K562 (cell line): Measurements from ENCODE around the gene UBA3. TPM values are rescaled to one million over a fixed set of nuclear protein-coding genes. Genes with fewer than 3 reads are reported as not detected.
A peak's percentile ranks its signal among the peaks of the same experiment; 100 is the strongest.

Experiments
- ATAC-seq: fragments of 200-7000 bp; cut with Tn5 transposase; 3 replicates; pipeline ENCODE4 v1.9.1; 2020; ENCODE audit warnings: moderate library complexity
- BruUV-seq: library from RNA; stranded (reverse); fragments of 400-500 nt; replicated peaks from 2 replicates; lab custom pipeline; 2021; lab: Mats Ljungman, UMichigan
- CTCF ChIA-PET: fragments of 300-600 bp; formaldehyde crosslinking; extraction: SDS; loops from one replicate; lab custom pipeline; 2021; ENCODE audit warnings: low intra/inter-chr PET ratio; lab: Yijun Ruan, JAX
- POLR2A ChIA-PET: fragments of 300-600, 350-650 bp; sonication (Branson Sonifier 250); formaldehyde crosslinking; extraction: SDS; loops from one replicate; lab custom pipeline; 2021; ENCODE audit warnings: antibody characterized with exemption, inconsistent platforms; lab: Yijun Ruan, JAX
- DNase-seq, 4 experiments: peaks; one replicate each; pipeline versions ENCODE4 v3.0.0 to v3.0.0-alpha.2; 2011 to 2018; ENCODE audit warnings: low spot score in 3 of 4, mixed read lengths in 3 of 4; ENCODE audit errors: extremely low read depth in 1 of 4
- FAIRE-seq: peaks from 2 replicates; lab custom pipeline; 2011; peaks lifted over from hg19 to GRCh38; lab: Jason Lieb, UNC
- H2AFZ ChIP-seq: 2 replicates; pipeline ENCODE4 v1.6.0; 2011; ENCODE audit warnings: low read depth, low read length, control low read depth, inconsistent platforms
- H3K27ac ChIP-seq: fragments of 200-600 bp; 3 replicates; pipeline ENCODE4 v1.8.0; 2011; ENCODE audit warnings: low read depth, mild to moderate bottlenecking, control low read depth, inconsistent platforms, low read length, moderate library complexity, mixed read lengths; ENCODE audit errors: extremely low read depth
- H3K27me3 ChIP-seq, 2 experiments: fragments of 300-600 bp in 1 of 2; 2 replicates in 1 of 2; 3 replicates in 1 of 2; pipeline versions ENCODE4 v1.6.0 to v1.8.0; 2011; ENCODE audit warnings: inconsistent platforms in 2 of 2, low read length in 2 of 2, mild to moderate bottlenecking in 1 of 2, mixed read lengths in 1 of 2, moderate library complexity in 1 of 2; ENCODE audit not compliant: control insufficient read depth in 2 of 2, insufficient read depth in 2 of 2
- H3K36me3 ChIP-seq: fragments of 300-600 bp; 3 replicates; pipeline ENCODE4 v1.8.0; 2011; ENCODE audit warnings: mild to moderate bottlenecking, low read length, inconsistent platforms; ENCODE audit not compliant: control insufficient read depth, insufficient read depth
- H3K4me1 ChIP-seq, 2 experiments: fragments of 200-600 bp in 1 of 2; replicated peaks in 1 of 2; 2 replicates in 1 of 2; 3 replicates in 1 of 2; pipeline versions ENCODE4 v1.5.1 to v1.8.0; 2011; ENCODE audit warnings: inconsistent platforms in 2 of 2, low read length in 2 of 2, mild to moderate bottlenecking in 1 of 2, mixed read lengths in 1 of 2, moderate library complexity in 1 of 2; ENCODE audit not compliant: control insufficient read depth in 2 of 2, insufficient read depth in 2 of 2
- H3K4me2 ChIP-seq: 2 replicates; pipeline ENCODE4 v1.6.1; 2011; ENCODE audit warnings: low read length, control low read depth, inconsistent platforms, mixed read lengths; ENCODE audit not compliant: insufficient read depth
- H3K4me3 ChIP-seq: fragments of 200-600 bp; sonication (generic), shearing (Covaris generic); 2 replicates; pipeline ENCODE4 v1.5.1; 2016; ENCODE audit warnings: control low read depth, inconsistent platforms
- H3K79me2 ChIP-seq: fragments of 200-600 bp; 3 replicates; pipeline ENCODE4 v1.8.0; 2011; ENCODE audit warnings: low read length, inconsistent platforms; ENCODE audit not compliant: control insufficient read depth, insufficient read depth
- H3K9ac ChIP-seq, 2 experiments: 2 replicates each; pipeline versions ENCODE4 v1.6.0 to v1.6.1; 2011; ENCODE audit warnings: low read depth in 2 of 2, low read length in 2 of 2, control low read depth in 1 of 2, inconsistent platforms in 1 of 2, mild to moderate bottlenecking in 1 of 2, mixed read lengths in 1 of 2; ENCODE audit not compliant: insufficient read depth in 1 of 2
- H3K9me1 ChIP-seq: one replicate; pipeline ENCODE4 v1.6.0; 2011; ENCODE audit warnings: inconsistent platforms, mild to moderate bottlenecking, low read length, moderate library complexity; ENCODE audit not compliant: control insufficient read depth, insufficient read depth
- H3K9me3 ChIP-seq: replicated peaks from 2 replicates; pipeline ENCODE4 v1.5.1; 2011; ENCODE audit warnings: low read depth, low read length, inconsistent platforms; ENCODE audit not compliant: control insufficient read depth, insufficient read depth
- H4K20me1 ChIP-seq: replicated peaks from 2 replicates; pipeline ENCODE4 v1.6.1; 2011; ENCODE audit warnings: low read length, inconsistent platforms, mixed read lengths; ENCODE audit not compliant: control insufficient read depth, insufficient read depth
- ADNP ChIP-seq: fragments of 200-800 bp; sonication (Bioruptor generic); IDR thresholded peaks from 2 replicates; pipeline ENCODE4 v1.6.1; 2016; ENCODE audit warnings: missing genetic modification characterization, missing compliant biosample characterization
- CREM ChIP-seq: IDR thresholded peaks from 2 replicates; pipeline ENCODE4 v1.6.1; 2014; ENCODE audit warnings: antibody characterized with exemption, low read depth
- DIDO1 ChIP-seq: fragments of 450-650 bp; IDR thresholded peaks from 2 replicates; pipeline ENCODE4 v1.6.1; 2016; ENCODE audit warnings: low read depth, missing biosample characterization, missing genetic modification characterization
- GATAD2B ChIP-seq: fragments of 450-650 bp; IDR thresholded peaks from 2 replicates; pipeline ENCODE4 v1.6.1; 2017; ENCODE audit warnings: mild to moderate bottlenecking, borderline replicate concordance
- KAT8 ChIP-seq: fragments of 450-650 bp; IDR thresholded peaks from 2 replicates; pipeline ENCODE4 v1.6.1; 2016; ENCODE audit warnings: low read depth, mild to moderate bottlenecking
- KDM2B ChIP-seq: fragments of 250-450 bp; sonication (Bioruptor Pico); IDR thresholded peaks from 2 replicates; pipeline ENCODE4 v1.8.0; 2021; ENCODE audit warnings: mild to moderate bottlenecking, moderate library complexity
- NFYB ChIP-seq: IDR thresholded peaks from 2 replicates; pipeline ENCODE4 v1.6.1; 2011; ENCODE audit warnings: mild to moderate bottlenecking, moderate library complexity; ENCODE audit not compliant: insufficient read length; ENCODE audit errors: extremely low read depth
- NKRF ChIP-seq: fragments of 450-650 bp; IDR thresholded peaks from 2 replicates; pipeline ENCODE4 v1.6.1; 2016; ENCODE audit warnings: borderline replicate concordance
- RBM22 ChIP-seq: fragments of 200-400 bp; formaldehyde crosslinking; IDR thresholded peaks from 2 replicates; pipeline ENCODE4 v1.6.1; 2018; ENCODE audit warnings: low read length, low read depth; ENCODE audit not compliant: poor library complexity, severe bottlenecking
- RCOR1 ChIP-seq, 2 experiments: IDR thresholded peaks; 2 replicates each; pipeline ENCODE4 v1.6.1; 2012; ENCODE audit warnings: low read depth in 2 of 2, low read length in 2 of 2, borderline replicate concordance in 1 of 2, improper control_type of control experiment in 1 of 2
- ZBTB1 ChIP-seq: sonication (generic); formaldehyde crosslinking; IDR thresholded peaks from 2 replicates; pipeline ENCODE4 v1.8.1; 2023; ENCODE audit warnings: missing genetic modification reagents, low read depth, mild to moderate bottlenecking, borderline replicate concordance
- ZKSCAN1 ChIP-seq: fragments of 150-350 bp; IDR thresholded peaks from 2 replicates; pipeline ENCODE4 v1.6.1; 2016; ENCODE audit warnings: low read depth, low read length
- ZNF512 ChIP-seq: IDR thresholded peaks from 2 replicates; pipeline ENCODE4 v1.6.1; 2016; ENCODE audit warnings: missing genetic modification characterization, missing compliant biosample characterization
- WGBS: fragments of 100-300 bp; shearing (Covaris generic); methylation state at CpG from one replicate; pipeline ENCODE4 v1.1.6; 2016; ENCODE audit warnings: low coverage, mixed read lengths; ENCODE audit not compliant: insufficient coverage; ENCODE audit errors: missing lambda C conversion rate; 5-methylcytosine and 5-hydroxymethylcytosine counted together
- in situ Hi-C: fragments of 300-500 bp; cut with MboI; formaldehyde crosslinking; loops from 4 replicates; pipeline ENCODE4 v1.15.0; 2018; ENCODE audit warnings: inconsistent platforms, mixed read lengths
- intact Hi-C: fragments of 100-400 bp; cut with micrococcal nuclease; formaldehyde crosslinking; loops from 2 replicates; pipeline ENCODE4 v1.14.2; 2022
- polyA plus RNA-seq, 8 experiments: library from polyadenylated mRNA; depleted of rRNA in 4 of 8; stranded (reverse) in 5 of 8; unstranded in 3 of 8; fragments of >200 nt; fragmentation: Nextera tagmentation in 2 of 8; fragmentation: Illumina TruSeq in 1 of 8; extraction: Ambion mirVana in 2 of 8; extraction: Trizol in 1 of 8; gene quantifications; 2 replicates each; pipeline versions ENCODE4 v1.2.1 to v1.2.3, GENCODE V29; 2011 to 2014; ENCODE audit warnings: inconsistent platforms in 1 of 8, missing spikeins in 1 of 8
- total RNA-seq, 7 experiments: library from RNA; depleted of rRNA in 6 of 7; stranded (reverse); fragments of >200 nt in 6 of 7; fragmentation: Illumina TruSeq in 2 of 7; extraction: Trizol in 2 of 7; gene quantifications; 2 replicates each; pipeline versions ENCODE4 v1.2.1 to v1.2.3, GENCODE V29; 2011 to 2021; ENCODE audit warnings: low replicate concordance in 1 of 7

Gene UBA3
- total and polyA plus RNA-seq, 9 of the 15 experiments (the other 6 are each of a cell fraction or from before 2014, with no cell fraction given), result 23.2 to 80.0 (median 38.6) TPM

DNA sequence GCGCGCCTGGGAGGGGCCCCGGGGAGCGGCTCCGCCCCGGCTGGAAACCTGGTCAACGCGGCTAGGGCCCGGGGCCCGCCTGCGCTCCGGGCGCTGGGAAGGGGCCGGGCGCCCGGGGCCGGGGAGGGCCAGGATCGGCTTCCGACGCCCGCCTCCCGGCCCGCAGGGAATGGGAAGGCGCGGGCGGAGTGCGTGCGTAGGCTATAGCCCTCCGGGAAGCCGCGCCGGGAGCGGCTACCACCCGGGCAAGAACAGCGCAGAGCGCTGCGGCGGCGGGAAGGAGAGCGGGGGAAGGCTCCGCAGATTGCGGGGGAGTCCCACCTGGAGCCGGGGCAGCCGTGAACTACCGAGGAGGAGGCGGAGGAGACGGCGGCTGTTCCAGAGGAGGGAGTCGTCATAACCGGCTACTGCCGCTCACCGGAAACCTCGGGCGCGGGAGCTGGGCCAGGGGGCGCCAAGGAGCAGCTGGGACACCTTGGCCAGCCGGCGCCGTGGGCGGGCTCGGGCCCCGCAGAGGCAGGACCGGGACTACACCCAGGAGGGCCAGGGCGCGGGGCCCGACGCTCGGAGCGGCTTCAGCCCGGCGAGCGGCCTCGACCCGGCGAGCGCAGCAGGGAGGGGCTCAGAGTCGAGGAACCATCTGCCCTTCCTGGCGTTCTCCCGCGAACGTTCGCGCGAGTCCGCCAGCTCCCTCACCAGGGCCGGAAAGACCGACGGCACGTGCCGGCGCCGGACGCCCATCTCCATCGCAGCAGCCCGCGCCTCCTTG, 66.7 kb downstream of the UBA3 start, which contains the start of gene EOGT:
EOGT (minus strand) TSS at position 432 of the 769 bp plus-strand sequence. CDS start 3,838 bp downstream, outside the sequence.
- peak within 1 kb of the TSS; percentile 83 for H3K4me2 ChIP-seq
- BruUV-seq, result no TSS peak
- no peaks in the 10 kb centered on the region for H3K9me3 ChIP-seq
- DNase-seq (peak; percentile 78 to 86 (median 82)), ATAC-seq (peak; percentile 91), FAIRE-seq (peak; percentile 15)
- in situ Hi-C loops, result no loop called here
- H3K4me1 ChIP-seq, result peaks cover 11 to 17% of the 10 kb centered on the region in 2 experiments
- intact Hi-C loops, result loop anchor here (2.0 kb wide), 1 partner anchor 71 kb away; the partner anchor contains the start of gene ARL6IP5
- peaks cover 18% of the 10 kb centered on the region for H3K79me2 ChIP-seq
- H3K27me3 ChIP-seq, result no peaks in the 10 kb centered on the region
- H2AFZ ChIP-seq, result peak within 1 kb of the TSS; percentile 94
- POLR2A ChIA-PET, result interaction anchor here (0.6 to 0.7 kb wide), 2 partner anchors 11 to 582 kb away, joined by 3 read pairs; no protein-coding TSS in a partner anchor
- CTCF ChIA-PET, result no interaction called here
- peak within 1 kb of the TSS; percentile 79 for H3K4me3 ChIP-seq
- H3K9ac ChIP-seq, result peak within 1 kb of the TSS; percentile 86 to 94
- no peaks in the 10 kb centered on the region for H3K9me1 ChIP-seq
- peak within 1 kb of the TSS; percentile 84 for H3K27ac ChIP-seq
- 1% methylated on average over 20 of the region's 96 CpGs for WGBS
- H4K20me1 ChIP-seq, result no peaks in the 10 kb centered on the region
- peaks cover 29% of the 10 kb centered on the region; the same call in 2 of the 3 replicates for H3K36me3 ChIP-seq
- no peak for TF ChIP-seq ZNF512 (tag)
- TF ChIP-seq KDM2B, result no peak
- TF ChIP-seq ZKSCAN1, result no peak
- 0 out of 2 replicates have a peak, but pooled peaks have one; percentile 48 for TF ChIP-seq DIDO1 (tag)
- TF ChIP-seq CREM, result peak; percentile 56; the same call in 1 of the 2 replicates
- no peak for TF ChIP-seq NKRF
- TF ChIP-seq NFYB, result no peak
- no peak for TF ChIP-seq ZBTB1 (CRISPR knock-in tag)
- TF ChIP-seq RCOR1 (IDR thresholded peaks at IDR 0.05; ENCODE audit: borderline replicate concordance in 1 of 2, low read depth in 2 of 2, low read length in 2 of 2), result no peak; a peak in 1 of 4 replicates
- TF ChIP-seq RBM22, result peak; percentile 84
- no peak for TF ChIP-seq KAT8
- TF ChIP-seq GATAD2B, result no peak
- TF ChIP-seq ADNP, result no peak
